HCT116 (cell line): ENCODE measurements around the gene BICRAL. TPM values are rescaled to one million over a fixed set of nuclear protein-coding genes. Genes with fewer than 3 reads are reported as not detected.
"Not testable (repeated sequence)": the region's sequence is repeated elsewhere in the genome, so short reads cannot be mapped to it uniquely, and the experiment has no call there.

Experiments used
- ATAC-seq: fragments of 200-7000 bp; cut with Tn5 transposase; 2 replicates; pipeline ENCODE4 v1.9.1; 2020; ENCODE audit warnings: mild to moderate bottlenecking, moderate library complexity
- Bru-seq: library from RNA; stranded (reverse); fragments of 400-500 nt; gene quantifications from one replicate; lab custom pipeline; 2021; lab: Mats Ljungman, UMichigan
- BruChase-seq, 2 experiments: library from RNA; stranded (reverse); fragments of 400-500 nt; gene quantifications; one replicate each; lab custom pipeline; 2021; lab: Mats Ljungman, UMichigan
- BruUV-seq: library from RNA; stranded (reverse); fragments of 400-500 nt; replicated peaks from 2 replicates; lab custom pipeline; 2021; lab: Mats Ljungman, UMichigan
- CTCF ChIA-PET: fragments of 300-600 bp; sonication (Branson Sonifier 250); formaldehyde crosslinking; loops from one replicate; lab custom pipeline; 2021; ENCODE audit warnings: antibody characterized with exemption; lab: Charles Lee
- POLR2A ChIA-PET: fragments of 300-600, 350-600 bp; sonication (Branson Sonifier 250); formaldehyde crosslinking; loops from one replicate; lab custom pipeline; 2021; ENCODE audit warnings: antibody characterized with exemption; lab: Charles Lee
- RAD21 ChIA-PET, 2 experiments: fragments of 300-600 bp; sonication (Branson Sonifier 250); formaldehyde crosslinking; loops; one replicate each; lab custom pipeline; 2023; ENCODE audit warnings: low total read pairs in 2 of 2; ENCODE audit not compliant: uncharacterized antibody in 2 of 2, unreplicated experiment in 2 of 2, low non-redundant PET in 1 of 2; lab: Charles Lee
- DNase-seq: peaks from one replicate; pipeline ENCODE4 v3.0.0-alpha.2; 2010; ENCODE audit warnings: low read depth, low spot score
- H2AFZ ChIP-seq: fragments of 200-600 bp; shearing (Covaris generic), sonication (generic); 2 replicates; pipeline ENCODE4 v1.6.1; 2017; ENCODE audit warnings: low read depth, mixed run types, mixed read lengths, antibody characterized with exemption, low read length; ENCODE audit not compliant: poor library complexity, severe bottlenecking
- H3K27ac ChIP-seq: 2 replicates; pipeline ENCODE4 v1.5.1; 2012; ENCODE audit warnings: low read depth, low read length
- H3K27me3 ChIP-seq: fragments of 200-600 bp; sonication (generic); 2 replicates; pipeline ENCODE4 v1.6.1; 2016; ENCODE audit warnings: mixed run types, low read length, mixed read lengths; ENCODE audit not compliant: insufficient read depth
- H3K36me3 ChIP-seq, 2 experiments: fragments of 200-500 bp in 1 of 2; fragments of 200-600 bp in 1 of 2; sonication (Bioruptor generic) in 1 of 2; sonication (generic) in 1 of 2; 2 replicates each; pipeline versions ENCODE4 v1.5.1 to v1.6.1; 2014 to 2016; ENCODE audit warnings: low read length in 2 of 2, inconsistent platforms in 1 of 2, mixed read lengths in 1 of 2, mixed run types in 1 of 2; ENCODE audit not compliant: insufficient read depth in 2 of 2, control insufficient read depth in 1 of 2
- H3K4me1 ChIP-seq, 2 experiments: fragments of 200-600 bp in 1 of 2; sonication (generic) in 1 of 2; 2 replicates each; pipeline versions ENCODE4 v1.5.1 to v1.6.1; 2012 to 2017; ENCODE audit warnings: low read length in 2 of 2, inconsistent platforms in 1 of 2, mild to moderate bottlenecking in 1 of 2, mixed read lengths in 1 of 2, mixed run types in 1 of 2, moderate library complexity in 1 of 2; ENCODE audit not compliant: insufficient read depth in 2 of 2, control insufficient read depth in 1 of 2
- H3K4me2 ChIP-seq: fragments of 200-600 bp; sonication (generic); 2 replicates; pipeline ENCODE4 v1.6.1; 2017; ENCODE audit warnings: mixed run types, low read length, mixed read lengths
- H3K4me3 ChIP-seq, 2 experiments: fragments of 200-600 bp in 1 of 2; sonication (generic) in 1 of 2; replicated peaks in 1 of 2; 2 replicates each; pipeline ENCODE4 v1.5.1; 2011 to 2016; ENCODE audit warnings: low read length in 2 of 2, control low read depth in 1 of 2, low read depth in 1 of 2, mild to moderate bottlenecking in 1 of 2, mixed read lengths in 1 of 2, mixed run types in 1 of 2
- H3K79me2 ChIP-seq: fragments of 200-600 bp; sonication (generic); 2 replicates; pipeline ENCODE4 v1.6.1; 2017; ENCODE audit warnings: mild to moderate bottlenecking, mixed run types, low read length, moderate library complexity, mixed read lengths; ENCODE audit not compliant: insufficient read depth
- H3K9ac ChIP-seq: fragments of 200-600 bp; sonication (generic); 2 replicates; pipeline ENCODE4 v1.6.1; 2016; ENCODE audit warnings: low read length, mixed read lengths
- H3K9me2 ChIP-seq: fragments of 200-600 bp; sonication (generic), shearing (Covaris generic); 2 replicates; pipeline ENCODE4 v1.6.1; 2017; ENCODE audit warnings: mixed run types, mild to moderate bottlenecking, moderate library complexity; ENCODE audit not compliant: insufficient read depth
- H3K9me3 ChIP-seq, 2 experiments: fragments of 200-500 bp in 1 of 2; fragments of 200-600 bp in 1 of 2; sonication (Bioruptor generic) in 1 of 2; sonication (generic) in 1 of 2; 2 replicates each; pipeline ENCODE4 v1.6.1; 2014 to 2017; ENCODE audit warnings: low read length in 2 of 2, mixed read lengths in 2 of 2, inconsistent platforms in 1 of 2, low read depth in 1 of 2, mild to moderate bottlenecking in 1 of 2, mixed run types in 1 of 2, moderate library complexity in 1 of 2; ENCODE audit not compliant: control insufficient read depth in 1 of 2, insufficient read depth in 1 of 2
- H4K20me1 ChIP-seq: fragments of 200-600 bp; sonication (generic), shearing (Covaris generic); 2 replicates; pipeline ENCODE4 v1.6.1; 2017; ENCODE audit warnings: mixed run types, mild to moderate bottlenecking, moderate library complexity; ENCODE audit not compliant: insufficient read depth
- EGR1 ChIP-seq: IDR thresholded peaks from 2 replicates; pipeline ENCODE4 v1.6.1; 2012; ENCODE audit warnings: low read depth
- POLR2AphosphoS5 ChIP-seq: IDR thresholded peaks from 2 replicates; pipeline ENCODE4 v1.6.1; 2011; ENCODE audit warnings: mild to moderate bottlenecking, low read depth, low read length, moderate library complexity
- SP1 ChIP-seq: IDR thresholded peaks from 2 replicates; pipeline ENCODE4 v1.6.1; 2012; ENCODE audit warnings: low read depth
- YY1 ChIP-seq: IDR thresholded peaks from 2 replicates; pipeline ENCODE4 v1.6.1; 2011; ENCODE audit warnings: low read length, low read depth, moderate library complexity, mild to moderate bottlenecking; ENCODE audit not compliant: insufficient replicate concordance; ENCODE audit errors: extremely low read depth
- intact Hi-C: fragments of 100-400 bp; cut with micrococcal nuclease; formaldehyde crosslinking; loops from 2 replicates; pipeline ENCODE4 v1.10.0; 2022
- long read RNA-seq: library from polyadenylated mRNA; unstranded; transcript quantifications from one replicate; pipeline ENCODE4 v2.0.0, GENCODE V29; 2021; ENCODE audit not compliant: unreplicated experiment
- polyA plus RNA-seq: library from polyadenylated mRNA; unstranded; fragments of >200 nt; gene quantifications from 2 replicates; pipeline ENCODE4 v1.2.1, GENCODE V29; 2012; ENCODE audit warnings: missing spikeins
- total RNA-seq: library from RNA; stranded (reverse); gene quantifications from one replicate; pipeline ENCODE4 v1.2.1, GENCODE V29; 2021; ENCODE audit not compliant: unreplicated experiment

BICRAL gene, protein sequence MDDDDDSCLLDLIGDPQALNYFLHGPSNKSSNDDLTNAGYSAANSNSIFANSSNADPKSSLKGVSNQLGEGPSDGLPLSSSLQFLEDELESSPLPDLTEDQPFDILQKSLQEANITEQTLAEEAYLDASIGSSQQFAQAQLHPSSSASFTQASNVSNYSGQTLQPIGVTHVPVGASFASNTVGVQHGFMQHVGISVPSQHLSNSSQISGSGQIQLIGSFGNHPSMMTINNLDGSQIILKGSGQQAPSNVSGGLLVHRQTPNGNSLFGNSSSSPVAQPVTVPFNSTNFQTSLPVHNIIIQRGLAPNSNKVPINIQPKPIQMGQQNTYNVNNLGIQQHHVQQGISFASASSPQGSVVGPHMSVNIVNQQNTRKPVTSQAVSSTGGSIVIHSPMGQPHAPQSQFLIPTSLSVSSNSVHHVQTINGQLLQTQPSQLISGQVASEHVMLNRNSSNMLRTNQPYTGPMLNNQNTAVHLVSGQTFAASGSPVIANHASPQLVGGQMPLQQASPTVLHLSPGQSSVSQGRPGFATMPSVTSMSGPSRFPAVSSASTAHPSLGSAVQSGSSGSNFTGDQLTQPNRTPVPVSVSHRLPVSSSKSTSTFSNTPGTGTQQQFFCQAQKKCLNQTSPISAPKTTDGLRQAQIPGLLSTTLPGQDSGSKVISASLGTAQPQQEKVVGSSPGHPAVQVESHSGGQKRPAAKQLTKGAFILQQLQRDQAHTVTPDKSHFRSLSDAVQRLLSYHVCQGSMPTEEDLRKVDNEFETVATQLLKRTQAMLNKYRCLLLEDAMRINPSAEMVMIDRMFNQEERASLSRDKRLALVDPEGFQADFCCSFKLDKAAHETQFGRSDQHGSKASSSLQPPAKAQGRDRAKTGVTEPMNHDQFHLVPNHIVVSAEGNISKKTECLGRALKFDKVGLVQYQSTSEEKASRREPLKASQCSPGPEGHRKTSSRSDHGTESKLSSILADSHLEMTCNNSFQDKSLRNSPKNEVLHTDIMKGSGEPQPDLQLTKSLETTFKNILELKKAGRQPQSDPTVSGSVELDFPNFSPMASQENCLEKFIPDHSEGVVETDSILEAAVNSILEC
- total RNA-seq, result 14.9 TPM
- 5.3 and 6.9 TPM in 2 replicates for polyA plus RNA-seq
- Bru-seq, nascent RNA, result percentile 78 among the genes with signal in this experiment
- BruChase-seq, experiment 1, labeled RNA remaining after a 6-hour chase, result percentile 71 among the genes with signal in this experiment
- BruChase-seq, experiment 2, labeled RNA remaining after a 2-hour chase, result percentile 76 among the genes with signal in this experiment
- long read RNA-seq, partial matches to known transcripts, result 1 of 11 reads
- long read RNA-seq, other reads (novel, unspliced or antisense), result 10 of 11 reads

DNA sequence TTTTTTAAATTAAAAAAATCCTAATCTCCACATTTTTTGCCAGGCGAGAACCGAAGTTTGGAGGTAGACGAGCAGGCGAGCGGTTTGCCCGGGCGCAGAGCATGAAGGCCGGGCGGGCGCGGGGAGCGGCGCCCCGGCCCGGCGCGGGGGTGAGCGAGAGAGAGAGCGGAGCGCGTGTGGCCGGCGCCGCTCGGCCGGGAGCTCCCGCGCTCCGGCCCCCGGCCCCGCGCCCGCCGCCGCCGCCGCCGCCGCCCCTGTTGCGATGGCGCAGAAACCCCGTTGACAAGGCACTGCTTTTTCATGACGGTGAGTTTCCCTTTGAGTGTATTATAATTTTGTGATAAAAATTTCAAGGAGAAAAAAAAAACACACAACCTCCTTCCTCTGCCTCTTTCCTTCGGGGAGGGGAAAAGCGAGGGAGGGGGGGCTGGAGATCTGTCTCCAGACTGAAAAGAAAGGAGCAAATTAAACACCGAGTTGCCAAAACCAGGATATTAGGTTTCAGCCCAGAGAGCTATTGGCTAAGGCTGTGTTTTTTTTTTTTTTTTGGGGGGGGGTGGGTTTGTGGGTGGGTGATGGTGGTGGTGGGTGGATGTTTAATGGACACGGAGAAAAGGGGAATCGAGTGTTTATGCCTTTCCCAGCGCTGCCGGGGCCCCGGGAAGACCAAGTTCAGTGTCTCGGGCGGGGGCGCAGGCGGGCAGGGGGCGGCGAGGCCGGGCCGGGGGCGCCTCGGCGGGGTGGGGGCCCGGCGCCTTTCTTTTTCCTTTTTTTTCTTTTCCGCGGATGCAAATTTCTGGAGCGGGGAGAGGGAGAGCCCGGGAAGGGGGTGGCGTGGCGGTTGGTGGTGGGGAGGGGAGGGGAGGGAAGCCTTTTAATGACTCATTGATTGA, at the start of gene BICRAL:
TSS of gene BICRAL (plus strand) at position 257 of the 893 bp plus-strand sequence. CDS start 39,971 bp downstream, outside the sequence.
- Histone ChIP-seq H3K9ac (peak within 1 kb of the TSS; percentile 95), H3K79me2 (peaks cover 37% of the 10 kb centered on the region), H3K27ac (peak within 1 kb of the TSS; percentile 100), H3K4me2 (peak within 1 kb of the TSS; percentile 75)
- BruUV-seq, result no TSS peak
- peak; percentile 46 for DNase-seq
- CTCF ChIA-PET, result no interaction called here
- TF ChIP-seq POLR2AphosphoS5 (peak; percentile 60), SP1 (peak; percentile 18; the same call in 1 of the 2 replicates), YY1 (no peak), EGR1 (peak; percentile 30; the same call in 1 of the 2 replicates)
- TF ChIP-seq, all 23 proteins: peak for 3
- no peaks in the 10 kb centered on the region for H3K9me3 ChIP-seq
- H3K27me3 ChIP-seq, result no peaks in the 10 kb centered on the region
- POLR2A ChIA-PET, result interaction anchor here (0.6 to 4.0 kb wide), 13 partner anchors 9 to 863 kb away, joined by 3 to 22 read pairs (median 4); partner anchors contain the start of genes RPL7L1 and TBCC
- no peaks in the 10 kb centered on the region for H4K20me1 ChIP-seq
- H3K9me2 ChIP-seq, result 0 out of 2 replicates have a peak, but pooled peaks cover 4% of the 10 kb centered on the region
- peak; percentile 60 for ATAC-seq
- RAD21 ChIA-PET, result interaction anchor here in 1 of 2 experiments (0.6 to 1.2 kb wide), 2 partner anchors 29 to 35 kb away, joined by 3 to 6 read pairs; no protein-coding TSS in a partner anchor
- H3K4me1 ChIP-seq, result peaks cover 26 to 56% of the 10 kb centered on the region in 2 experiments
- H2AFZ ChIP-seq, result no peak within 1 kb of the TSS
- intact Hi-C loops, result no loop called here
- H3K36me3 ChIP-seq, result no peaks in the 10 kb centered on the region
- peak within 1 kb of the TSS; percentile 63 to 74 for H3K4me3 ChIP-seq

DNA sequence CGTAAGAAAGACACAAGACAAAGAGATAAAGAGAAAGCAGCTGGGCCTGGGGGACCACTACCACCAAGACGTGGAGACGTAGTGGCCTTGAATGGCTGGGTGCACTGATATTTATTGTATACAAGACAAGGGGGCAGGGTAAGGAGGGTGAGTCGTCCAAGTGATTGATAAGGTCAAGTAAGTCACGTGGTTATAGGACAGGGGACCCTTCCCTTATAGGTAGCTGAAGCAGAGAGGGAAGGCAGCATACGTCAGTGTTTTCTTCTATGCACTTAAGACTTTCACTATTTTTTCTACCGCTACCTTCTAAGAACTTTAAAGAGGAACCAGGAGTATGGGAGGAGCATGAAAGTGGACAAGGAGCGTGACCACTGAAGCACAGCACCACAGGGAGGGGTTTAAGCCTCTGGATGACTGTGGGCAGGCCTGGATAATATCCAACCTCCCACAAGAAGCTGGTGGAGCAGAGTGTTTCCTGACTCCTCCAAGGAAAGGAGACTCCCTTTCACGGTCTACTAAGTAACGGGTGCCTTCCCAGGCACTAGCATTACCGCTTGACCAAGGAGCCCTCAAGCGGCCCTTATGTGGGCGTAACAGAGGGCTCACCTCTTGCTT, 47.9 kb upstream of the BICRAL start:
- BruUV-seq, H3K27ac ChIP-seq, H3K27me3 ChIP-seq, H4K20me1 ChIP-seq, H2AFZ ChIP-seq, intact Hi-C loops, H3K4me3 ChIP-seq, H3K9me3 ChIP-seq, H3K4me1 ChIP-seq, DNase-seq, H3K4me2 ChIP-seq, H3K9me2 ChIP-seq, ATAC-seq, RAD21 ChIA-PET, H3K9ac ChIP-seq, H3K79me2 ChIP-seq, H3K36me3 ChIP-seq: not testable (repeated sequence)
- CTCF ChIA-PET, result interaction anchor here (1.1 kb wide), 1 partner anchor 8 kb away, joined by 3 read pairs; no protein-coding TSS in a partner anchor
- POLR2A ChIA-PET, result interaction anchor here (1.6 kb wide), 1 partner anchor 13 kb away, joined by 5 read pairs; the partner anchor contains the start of gene TBCC
